HepG2 (cell line): ENCODE results near the gene ZFP90. TPM values are rescaled to one million over a fixed set of nuclear protein-coding genes. Genes with fewer than 3 reads are reported as not detected.
A peak's percentile ranks its signal among the peaks of the same experiment; 100 is the strongest.

Source experiments
- ATAC-seq: fragments of 200-7000 bp; cut with Tn5 transposase; 3 replicates; pipeline ENCODE4 v1.9.1; 2020; ENCODE audit warnings: mild to moderate bottlenecking, moderate library complexity
- Bru-seq: library from RNA; stranded (reverse); fragments of 400-500 nt; gene quantifications from one replicate; lab custom pipeline; 2021; lab: Mats Ljungman, UMichigan
- BruChase-seq, 2 experiments: library from RNA; stranded (reverse); fragments of 400-500 nt; gene quantifications; one replicate each; lab custom pipeline; 2021; lab: Mats Ljungman, UMichigan
- BruUV-seq: library from RNA; stranded (reverse); fragments of 400-500 nt; replicated peaks from 2 replicates; lab custom pipeline; 2021; lab: Mats Ljungman, UMichigan
- CTCF ChIA-PET: fragments of 300-600 bp; formaldehyde crosslinking; extraction: SDS; loops from one replicate; lab custom pipeline; 2021; ENCODE audit warnings: low total read pairs, inconsistent platforms, low intra/inter-chr PET ratio; lab: Yijun Ruan, JAX
- POLR2A ChIA-PET: fragments of 350-600 bp; sonication (Branson Sonifier 250); formaldehyde crosslinking; loops from one replicate; lab custom pipeline; 2020; ENCODE audit warnings: antibody characterized with exemption, inconsistent platforms; lab: Yijun Ruan, JAX
- DNase-seq: peaks from one replicate; pipeline ENCODE4 v3.0.0-alpha.2; 2015; ENCODE audit warnings: low spot score
- FAIRE-seq: peaks from 3 replicates; lab custom pipeline; 2011; peaks lifted over from hg19 to GRCh38; lab: Jason Lieb, UNC
- H2AFZ ChIP-seq: one replicate; pipeline ENCODE4 v1.6.1; 2011; ENCODE audit warnings: low read length, inconsistent platforms
- H3K27ac ChIP-seq: fragments of 300-600 bp; 3 replicates; pipeline ENCODE4 v1.8.0; 2011; ENCODE audit warnings: mixed run types, mild to moderate bottlenecking, mixed read lengths, low read length, inconsistent platforms; ENCODE audit not compliant: insufficient read depth; ENCODE audit errors: extremely low read length
- H3K27me3 ChIP-seq, 2 experiments: fragments of 200-600 bp in 1 of 2; 2 replicates in 1 of 2; 3 replicates in 1 of 2; pipeline versions ENCODE4 v1.6.0 to v1.8.0; 2011; ENCODE audit warnings: low read length in 2 of 2, mild to moderate bottlenecking in 2 of 2, moderate library complexity in 2 of 2, inconsistent platforms in 1 of 2; ENCODE audit not compliant: insufficient read depth in 2 of 2, control insufficient read depth in 1 of 2
- H3K36me3 ChIP-seq, 2 experiments: fragments of 200-600 bp in 1 of 2; replicated peaks in 1 of 2; 2 replicates in 1 of 2; 3 replicates in 1 of 2; pipeline versions ENCODE4 v1.5.1 to v1.8.0; 2011; ENCODE audit warnings: low read length in 2 of 2, inconsistent platforms in 1 of 2; ENCODE audit not compliant: insufficient read depth in 2 of 2, control insufficient read depth in 1 of 2
- H3K4me1 ChIP-seq: 2 replicates; pipeline ENCODE4 v1.5.1; 2012; ENCODE audit warnings: low read length, inconsistent platforms; ENCODE audit not compliant: insufficient read depth
- H3K4me2 ChIP-seq: 2 replicates; pipeline ENCODE4 v1.6.0; 2011; ENCODE audit warnings: low read depth, low read length, inconsistent platforms
- H3K4me3 ChIP-seq, 3 experiments: fragments of 200-600 bp in 1 of 3; sonication (generic), shearing (Covaris generic) in 1 of 3; replicated peaks in 1 of 3; 2 replicates each; pipeline ENCODE4 v1.5.1; 2011 to 2016; ENCODE audit warnings: low read length in 3 of 3, inconsistent platforms in 2 of 3, low read depth in 2 of 3, mild to moderate bottlenecking in 2 of 3, control low read depth in 1 of 3, mixed read lengths in 1 of 3; ENCODE audit not compliant: insufficient read depth in 1 of 3
- H3K79me2 ChIP-seq: one replicate; pipeline ENCODE4 v1.6.1; 2011; ENCODE audit warnings: low read length, inconsistent platforms; ENCODE audit not compliant: insufficient read depth
- H3K9ac ChIP-seq: 2 replicates; pipeline ENCODE4 v1.6.0; 2011; ENCODE audit warnings: mild to moderate bottlenecking, low read depth, low read length, inconsistent platforms; ENCODE audit not compliant: insufficient read depth
- H3K9me3 ChIP-seq: 2 replicates; pipeline ENCODE4 v1.5.1; 2012; ENCODE audit warnings: mild to moderate bottlenecking, low read length
- H4K20me1 ChIP-seq: 2 replicates; pipeline ENCODE4 v1.6.0; 2011; ENCODE audit warnings: inconsistent platforms, mild to moderate bottlenecking, low read length, moderate library complexity; ENCODE audit not compliant: insufficient read depth
- CEBPG ChIP-seq: IDR thresholded peaks from 2 replicates; pipeline ENCODE4 v1.6.1; 2016
- ETS1 ChIP-seq: sonication (generic); formaldehyde crosslinking; IDR thresholded peaks from 2 replicates; pipeline ENCODE4 v1.4.0; 2020; ENCODE audit warnings: missing genetic modification reagents
- FOSL2 ChIP-seq: sonication (generic); formaldehyde crosslinking; IDR thresholded peaks from 2 replicates; pipeline ENCODE4 v1.4.0; 2020; ENCODE audit warnings: missing genetic modification reagents
- MAFK ChIP-seq, 2 experiments: IDR thresholded peaks in 1 of 2; conservative IDR thresholded peaks in 1 of 2; 2 replicates each; pipeline ENCODE4 v1.6.1; 2011; ENCODE audit warnings: improper control_type of control experiment in 2 of 2, low read length in 2 of 2
- PREB ChIP-seq: sonication (generic); formaldehyde crosslinking; IDR thresholded peaks from 2 replicates; pipeline ENCODE4 v1.4.0; 2020; ENCODE audit warnings: missing genetic modification reagents
- SOX6 ChIP-seq, 2 experiments: fragments of 450-650 bp in 1 of 2; sonication (generic) in 1 of 2; formaldehyde crosslinking in 1 of 2; IDR thresholded peaks; 2 replicates each; pipeline versions ENCODE4 v1.4.0 to v1.6.1; 2017 to 2020; ENCODE audit warnings: antibody characterized with exemption in 1 of 2, mild to moderate bottlenecking in 1 of 2, missing genetic modification reagents in 1 of 2
- ZMAT5 ChIP-seq: sonication (generic); formaldehyde crosslinking; IDR thresholded peaks from 2 replicates; pipeline ENCODE4 v1.5.0; 2020; ENCODE audit warnings: mild to moderate bottlenecking, low read depth, missing genetic modification reagents, borderline replicate concordance
- ZNF235 ChIP-seq: sonication (generic); formaldehyde crosslinking; IDR thresholded peaks from 2 replicates; pipeline ENCODE4 v1.8.1; 2023; ENCODE audit warnings: mild to moderate bottlenecking, missing genetic modification reagents, borderline replicate concordance
- ZNF30 ChIP-seq: sonication (generic); formaldehyde crosslinking; IDR thresholded peaks from 2 replicates; pipeline ENCODE4 v1.5.0; 2020; ENCODE audit warnings: mild to moderate bottlenecking, missing genetic modification reagents
- ZNF337 ChIP-seq: sonication (generic); formaldehyde crosslinking; IDR thresholded peaks from 2 replicates; pipeline ENCODE4 v1.5.1; 2020; ENCODE audit warnings: missing genetic modification reagents, low read depth, mild to moderate bottlenecking, borderline replicate concordance
- ZNF614 ChIP-seq: IDR thresholded peaks from 2 replicates; pipeline ENCODE4 v1.6.1; 2018; ENCODE audit warnings: missing biosample characterization, missing genetic modification reagents, inconsistent platforms, borderline replicate concordance
- ZNF629 ChIP-seq: sonication (generic); formaldehyde crosslinking; conservative IDR thresholded peaks from 2 replicates; pipeline ENCODE4 v1.5.0; 2020; ENCODE audit warnings: missing genetic modification reagents
- WGBS: methylation state at CpG from one replicate; pipeline ENCODE4 v1.1.6; 2017; ENCODE audit warnings: low lambda C conversion rate; 5-methylcytosine and 5-hydroxymethylcytosine counted together
- in situ Hi-C: cut with HindIII; loops from 2 replicates; pipeline ENCODE4 v1.10.0; 2017; ENCODE audit warnings: low pct_unique_long_range_greater_than_20kb; ENCODE audit not compliant: extremely low pct_ligation_motif_present
- intact Hi-C: fragments of 100-400 bp; cut with micrococcal nuclease; formaldehyde crosslinking; loops from one replicate; pipeline ENCODE4 v1.10.0; 2022; ENCODE audit not compliant: unreplicated experiment
- long read RNA-seq, 2 experiments: library from RNA in 1 of 2; library from polyadenylated mRNA in 1 of 2; stranded (forward) in 1 of 2; unstranded in 1 of 2; transcript quantifications; one replicate each; pipeline ENCODE4 v2.0.0, GENCODE V29; 2019 to 2022
- polyA minus RNA-seq, 3 experiments: library from RNA; depleted of rRNA, polyadenylated mRNA; stranded (reverse); fragments of >200 nt; gene quantifications; 2 replicates each; pipeline ENCODE4 v1.2.3, GENCODE V29; 2011; ENCODE audit warnings: low replicate concordance in 1 of 3
- polyA plus RNA-seq, 8 experiments: library from polyadenylated mRNA; depleted of rRNA in 3 of 8; stranded (reverse) in 7 of 8; unstranded in 1 of 8; fragments of >200 nt; fragmentation: Illumina TruSeq in 4 of 8; extraction: Trizol in 4 of 8; gene quantifications; 2 replicates each; pipeline versions ENCODE4 v1.2.1 to v1.2.3, GENCODE V29; 2011 to 2016; ENCODE audit warnings: low read depth in 4 of 8, missing spikeins in 1 of 8, mixed read lengths in 1 of 8; ENCODE audit not compliant: insufficient read depth in 1 of 8
- total RNA-seq, 5 experiments: library from RNA; depleted of rRNA; stranded (reverse); fragments of >200 nt; fragmentation: Illumina TruSeq; extraction: Trizol; gene quantifications; 2 replicates each; pipeline ENCODE4 v1.2.3, GENCODE V29; 2016; ENCODE audit warnings: low read depth in 1 of 5

Gene ZFP90
- total RNA-seq (2016; rRNA removed; fragmentation: Illumina TruSeq; extraction: Trizol) = 17.6 and 21.9 TPM in 2 replicates
- total RNA-seq (2016; cell fraction: cytosol; rRNA removed; fragmentation: Illumina TruSeq; extraction: Trizol; ENCODE audit: low read depth) = 5.3 and 6.1 TPM in 2 replicates
- total RNA-seq (2016; cell fraction: insoluble cytoplasmic fraction; rRNA removed; fragmentation: Illumina TruSeq; extraction: Trizol) = 16.8 and 19.8 TPM in 2 replicates
- total RNA-seq (2016; cell fraction: membrane; rRNA removed; fragmentation: Illumina TruSeq; extraction: Trizol) = 12.0 and 12.6 TPM in 2 replicates
- 16.4 and 21.3 TPM in 2 replicates for total RNA-seq (2016; cell fraction: nucleus; rRNA removed; fragmentation: Illumina TruSeq; extraction: Trizol)
- 17.6 and 18.9 TPM in 2 replicates for polyA plus RNA-seq (2011; rRNA removed)
- polyA plus RNA-seq (2011; cell fraction: cytosol; rRNA removed) = 8.1 and 9.3 TPM in 2 replicates
- polyA plus RNA-seq (2011; cell fraction: nucleus; rRNA removed) = 36.1 and 55.4 TPM in 2 replicates
- polyA plus RNA-seq (2012) = 12.8 and 14.6 TPM in 2 replicates
- 4.5 and 5.6 TPM in 2 replicates for polyA plus RNA-seq (2016; cell fraction: cytosol; fragmentation: Illumina TruSeq; extraction: Trizol; ENCODE audit: low read depth)
- 14.3 and 14.6 TPM in 2 replicates for polyA plus RNA-seq (2016; cell fraction: insoluble cytoplasmic fraction; fragmentation: Illumina TruSeq; extraction: Trizol; ENCODE audit: low read depth)
- polyA plus RNA-seq (2016; cell fraction: membrane; fragmentation: Illumina TruSeq; extraction: Trizol; ENCODE audit: low read depth) = 6.2 and 9.0 TPM in 2 replicates
- 27.9 and 29.5 TPM in 2 replicates for polyA plus RNA-seq (2016; cell fraction: nucleus; fragmentation: Illumina TruSeq; extraction: Trizol; ENCODE audit: insufficient read depth, low read depth)
- polyA minus RNA-seq (2011; rRNA and poly(A)+ RNA removed; ENCODE audit: low replicate concordance) = 0.58 and 14.8 TPM in 2 replicates
- polyA minus RNA-seq (2011; cell fraction: cytosol; rRNA and poly(A)+ RNA removed) = 13.7 and 13.9 TPM in 2 replicates
- polyA minus RNA-seq (2011; cell fraction: nucleus; rRNA and poly(A)+ RNA removed) = 28.3 and 40.0 TPM in 2 replicates
- percentile 66 among the genes with signal in this experiment for Bru-seq, nascent RNA
- percentile 66 among the genes with signal in this experiment for BruChase-seq, experiment 1, labeled RNA remaining after a 6-hour chase
- percentile 69 among the genes with signal in this experiment for BruChase-seq, experiment 2, labeled RNA remaining after a 2-hour chase
- long read RNA-seq, experiment 1, partial matches to known transcripts = 1 of 4 reads
- long read RNA-seq, experiment 1, other reads (novel, unspliced or antisense) = 3 of 4 reads
- long read RNA-seq, experiment 2, full-length matches to known transcripts = 16 of 28 reads
- long read RNA-seq, experiment 2, partial matches to known transcripts = 1 of 28 reads
- long read RNA-seq, experiment 2, other reads (novel, unspliced or antisense) = 11 of 28 reads

- ChIA-PET POLR2A (interaction anchor here (0.8 kb wide), 1 partner anchor 9 kb away, joined by 3 read pairs; no protein-coding TSS in a partner anchor), CTCF (no interaction called here)
- Histone ChIP-seq H3K27ac (no peak within 1 kb of the TSS), H3K9ac (peak within 1 kb of the TSS; percentile 72), H3K4me3 (peak within 1 kb of the TSS; percentile 81 to 91 (median 85)), H3K4me2 (peak within 1 kb of the TSS; percentile 95), H3K9me3 (no peaks in the 10 kb centered on the region), H4K20me1 (no peaks in the 10 kb centered on the region), H2AFZ (peak within 1 kb of the TSS; percentile 99), H3K79me2 (peaks cover 4% of the 10 kb centered on the region), H3K4me1 (peaks cover 21% of the 10 kb centered on the region), H3K36me3 (peaks cover 0 to 1% of the 10 kb centered on the region in 2 experiments; a peak in 1 of 5 replicates), H3K27me3 (no peaks in the 10 kb centered on the region)
- BruUV-seq = no TSS peak
- intact Hi-C loops (no loop called here), in situ Hi-C loops (no loop called here)
- FAIRE-seq (peak; percentile 74), DNase-seq (peak; percentile 77), ATAC-seq (peak; percentile 98)
- WGBS = 17% methylated on average over 48 of the region's 71 CpGs
- TF ChIP-seq ZNF614 (CRISPR knock-in tag) (peak; percentile 56; the same call in 1 of the 2 replicates), ZNF30 (CRISPR knock-in tag) (no peak), MAFK (conservative IDR thresholded peaks at IDR 0.05 in 1 of 2, IDR thresholded peaks at IDR 0.05 in 1 of 2; ENCODE audit: low read length in 2 of 2) (no peak), PREB (0 out of 2 replicates have a peak, but pooled peaks have one; percentile 50), CEBPG (CRISPR knock-in tag) (peak; percentile 14; the same call in 1 of the 2 replicates), ZNF629 (CRISPR knock-in tag) (no peak), ZNF337 (CRISPR knock-in tag) (no peak), ZMAT5 (CRISPR knock-in tag) (no peak), FOSL2 (no peak), ETS1 (CRISPR knock-in tag) (peak; percentile 84; the same call in 1 of the 2 replicates), ZNF235 (CRISPR knock-in tag) (no peak), SOX6 (IDR thresholded peaks at IDR 0.05) (no peak), SOX6 (CRISPR knock-in tag; IDR thresholded peaks at IDR 0.05) (peak; percentile 71; the same call in 1 of the 2 replicates)
Measured at GRCh38 chr16:68538880-68539701, at the start of gene ZFP90. TSS of gene ZFP90 (plus strand) at chr16:68539291. CDS start at chr16:68539793, 502 bp downstream.
